HPDE6-E6E7 (cell line): ENCODE measurements around the gene GPR153.

Experiments
- DNase-seq: peaks from one replicate; pipeline ENCODE4 v3.0.0; 2011; ENCODE audit warnings: missing footprints; ENCODE audit errors: extremely low spot score

The GPR153 gene

DNA sequence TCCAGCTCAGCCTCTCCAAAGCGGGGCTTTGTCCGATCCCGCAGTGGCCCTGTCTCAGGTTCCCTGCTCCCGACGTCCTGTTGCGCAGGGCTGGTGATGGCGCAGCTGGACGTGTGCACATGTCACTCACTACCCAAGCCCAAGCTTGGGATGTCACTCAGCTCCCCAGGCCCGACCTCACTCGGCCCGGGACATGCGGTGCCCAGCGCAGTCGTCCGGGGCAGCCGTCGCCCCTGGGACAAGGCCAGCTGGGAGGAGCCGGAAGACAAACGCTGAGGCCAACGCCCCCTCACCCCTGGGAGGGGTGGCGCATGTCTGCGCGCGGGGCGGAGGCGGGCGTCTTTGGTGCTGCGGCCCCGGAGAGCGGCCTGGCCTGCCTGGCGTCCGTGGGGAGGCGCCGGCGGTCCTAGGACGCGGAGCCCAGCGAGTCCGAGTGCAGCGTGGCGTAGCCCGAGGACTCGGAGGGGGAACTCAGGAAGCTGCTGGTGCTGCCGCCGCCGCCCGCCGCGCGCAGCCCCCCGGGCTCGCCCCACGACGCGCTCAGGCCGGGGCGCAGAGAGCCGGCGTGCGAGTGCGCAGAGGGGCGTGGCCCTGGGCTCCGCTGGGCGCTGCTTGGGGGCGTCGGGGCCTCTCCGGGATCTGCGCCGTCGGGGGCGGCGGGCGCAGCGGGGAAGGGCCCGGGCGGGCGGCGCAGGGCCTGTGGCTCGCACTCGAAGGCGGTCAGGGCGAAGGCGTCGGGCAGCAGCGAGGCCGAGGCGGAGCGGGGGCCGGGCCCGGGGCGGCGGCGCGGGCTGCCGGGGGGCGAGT lies 11.8 kb downstream of the GPR153 start:
- DNase-seq: no peak

DNA sequence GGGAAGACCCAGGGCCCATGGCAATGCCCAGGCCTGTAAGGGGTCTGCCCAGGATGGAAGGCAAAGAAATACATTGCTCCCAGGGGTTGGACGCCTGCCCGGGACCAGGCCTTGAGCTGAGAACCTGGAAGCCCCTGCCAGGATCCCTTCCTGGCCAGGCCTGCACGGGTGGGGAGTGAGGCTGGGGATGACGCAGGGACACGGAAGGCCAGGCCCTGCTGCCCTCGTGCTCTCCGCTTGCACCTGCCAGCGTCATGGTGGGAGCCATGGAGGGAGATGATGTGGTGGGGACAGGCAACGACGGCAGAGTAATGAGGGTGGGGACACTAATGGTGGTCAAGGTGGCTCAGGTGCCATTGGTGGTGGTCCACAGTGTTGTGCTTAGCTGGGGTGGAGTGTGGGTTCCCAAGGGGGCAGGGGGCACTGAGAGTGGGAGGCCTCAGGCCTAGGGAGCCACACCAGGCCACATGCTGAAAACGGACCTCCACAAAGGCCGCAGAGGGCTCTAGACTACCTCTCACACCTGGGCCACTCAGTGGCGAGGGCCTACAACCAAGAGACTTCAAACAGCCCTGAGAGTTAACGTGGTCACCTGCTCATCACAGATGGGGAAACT lies 12.6 kb downstream of the GPR153 start:
- no peak for DNase-seq

DNA sequence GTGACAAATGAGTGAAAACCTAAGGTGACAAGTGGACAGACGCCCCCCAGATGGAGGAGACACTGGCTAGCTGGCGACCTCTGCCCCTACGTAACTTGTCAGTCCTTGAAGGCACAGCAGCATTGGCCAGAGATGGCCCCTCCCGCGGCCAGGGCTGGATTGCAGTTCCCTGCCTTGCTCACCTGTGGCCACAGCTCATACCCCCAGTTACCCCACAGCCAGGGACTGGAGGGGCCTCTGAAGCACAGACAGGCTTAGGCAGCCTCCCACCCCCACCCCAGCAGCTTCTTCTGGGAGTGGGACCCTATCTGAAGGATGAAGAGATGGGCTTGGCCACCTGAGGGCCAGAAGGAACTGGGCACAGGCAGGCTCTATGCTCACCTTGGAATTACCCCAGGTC lies 13.2 kb downstream of the GPR153 start:
- DNase-seq: no peak

DNA sequence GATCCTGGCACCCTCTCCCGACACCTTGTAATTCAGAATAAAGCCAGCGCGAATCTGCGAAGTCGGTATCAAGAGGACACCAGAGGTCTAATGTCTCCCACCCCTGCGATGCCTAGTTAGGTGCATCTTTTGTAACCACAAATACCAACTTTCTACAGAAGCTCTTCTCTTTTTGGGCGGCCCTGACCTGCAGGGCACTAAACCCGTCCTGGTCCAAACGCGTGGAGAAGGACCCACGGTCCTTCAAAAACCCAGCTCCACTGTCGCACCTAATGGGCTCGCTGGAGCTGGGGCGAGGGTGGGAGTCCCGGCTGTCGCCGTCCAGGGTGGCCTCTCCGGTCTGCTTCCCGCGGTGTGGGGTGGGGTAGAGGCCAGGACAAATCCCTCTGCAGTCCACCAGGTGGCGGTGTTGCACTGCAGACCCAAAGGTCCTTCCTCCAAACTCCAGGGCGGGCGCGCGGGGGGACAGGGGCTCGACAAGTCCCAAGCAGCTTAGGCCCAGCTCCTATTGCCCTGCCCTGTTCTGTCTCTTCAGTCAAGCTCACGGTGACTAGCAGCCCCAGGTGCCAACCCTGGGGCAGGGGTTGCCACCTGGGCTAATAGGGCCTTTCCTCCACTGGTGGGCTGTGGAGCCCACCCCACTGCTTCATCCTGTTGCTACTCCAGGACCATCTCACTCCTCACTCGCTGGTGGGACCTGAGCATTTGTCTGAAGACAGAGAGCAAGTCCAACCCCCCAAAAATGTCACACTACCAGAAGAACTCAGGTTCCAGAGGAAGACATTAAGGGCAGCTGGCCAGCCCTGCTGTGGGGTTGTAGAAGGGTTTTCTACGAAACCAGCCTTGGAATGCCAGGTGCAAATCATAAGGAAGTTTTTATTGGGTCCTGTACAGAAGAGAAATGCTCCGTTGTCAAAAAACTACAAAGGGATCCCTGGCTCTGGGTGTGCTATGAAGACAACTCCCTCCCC lies 14.1 kb downstream of the GPR153 start:
- DNase-seq: peak; percentile 81

DNA sequence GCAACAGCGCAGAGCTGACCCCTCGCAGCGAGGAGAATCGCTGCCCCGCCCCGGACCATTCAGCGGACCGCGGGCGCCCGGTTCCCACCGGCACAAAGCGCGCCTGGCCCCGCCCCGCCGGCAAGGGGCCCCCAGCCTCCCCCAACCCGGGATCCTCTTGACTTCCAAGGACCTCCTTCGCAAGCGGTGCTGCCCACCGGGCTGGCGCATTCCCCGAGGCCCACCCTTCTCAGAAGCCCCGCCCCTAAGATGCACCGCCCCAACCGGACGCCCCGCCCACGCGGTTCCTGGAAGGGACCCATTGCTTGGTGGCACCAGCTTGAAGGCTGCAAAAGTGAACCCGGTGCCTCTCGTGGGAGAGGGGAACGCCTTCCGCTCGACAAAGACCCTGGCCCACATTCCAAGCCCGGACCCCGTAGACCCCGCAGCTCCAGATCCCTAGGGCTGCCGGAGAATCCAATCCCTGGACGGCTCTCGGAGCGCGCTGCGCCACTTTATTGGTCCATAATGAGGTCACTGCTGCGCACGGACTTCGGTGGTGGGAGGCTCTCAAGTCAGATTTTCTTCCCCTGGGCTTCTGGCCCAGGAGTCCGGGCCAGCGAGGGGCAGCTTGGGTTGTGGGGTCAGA lies 14.9 kb downstream of the GPR153 start:
- no peak for DNase-seq

DNA sequence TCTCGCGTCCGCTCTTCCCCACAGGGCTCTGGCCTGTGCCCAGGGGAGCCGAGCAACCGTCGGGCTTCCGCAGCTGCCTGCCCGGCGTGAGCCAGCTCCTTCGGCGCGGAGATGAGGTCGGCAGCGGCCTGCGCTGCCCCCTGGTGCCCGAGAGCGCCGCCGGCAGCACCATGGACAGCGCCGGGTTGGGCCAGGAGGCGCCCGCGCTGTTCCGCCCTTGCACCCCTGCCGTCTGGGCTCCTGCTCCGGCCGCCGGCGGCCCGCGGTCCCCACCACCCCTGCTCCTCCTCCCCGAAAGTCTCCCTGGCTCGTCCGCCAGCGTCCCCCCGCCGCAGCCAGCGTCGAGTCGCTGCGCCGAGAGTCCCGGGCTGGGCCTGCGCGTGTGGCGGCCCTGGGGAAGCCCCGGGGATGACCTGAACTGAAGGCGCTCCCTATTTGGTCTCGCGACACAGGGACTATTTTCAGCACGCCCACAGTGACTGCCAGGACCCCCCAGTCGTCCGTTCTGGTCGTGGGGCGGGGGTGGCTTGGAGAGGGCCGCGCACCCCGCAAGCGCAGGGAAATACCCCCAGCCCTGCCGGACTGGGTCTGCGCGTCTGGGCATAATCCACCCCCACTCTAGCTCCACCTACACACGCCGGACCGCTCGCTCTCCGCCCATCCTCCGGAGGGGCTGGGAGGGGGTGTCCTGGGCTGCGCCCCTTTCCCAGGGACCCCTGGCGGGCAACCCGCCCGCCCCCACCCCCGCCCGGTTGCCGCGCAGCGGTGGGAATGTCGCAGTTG lies 15.6 kb downstream of the GPR153 start:
- DNase-seq: peak; percentile 80

DNA sequence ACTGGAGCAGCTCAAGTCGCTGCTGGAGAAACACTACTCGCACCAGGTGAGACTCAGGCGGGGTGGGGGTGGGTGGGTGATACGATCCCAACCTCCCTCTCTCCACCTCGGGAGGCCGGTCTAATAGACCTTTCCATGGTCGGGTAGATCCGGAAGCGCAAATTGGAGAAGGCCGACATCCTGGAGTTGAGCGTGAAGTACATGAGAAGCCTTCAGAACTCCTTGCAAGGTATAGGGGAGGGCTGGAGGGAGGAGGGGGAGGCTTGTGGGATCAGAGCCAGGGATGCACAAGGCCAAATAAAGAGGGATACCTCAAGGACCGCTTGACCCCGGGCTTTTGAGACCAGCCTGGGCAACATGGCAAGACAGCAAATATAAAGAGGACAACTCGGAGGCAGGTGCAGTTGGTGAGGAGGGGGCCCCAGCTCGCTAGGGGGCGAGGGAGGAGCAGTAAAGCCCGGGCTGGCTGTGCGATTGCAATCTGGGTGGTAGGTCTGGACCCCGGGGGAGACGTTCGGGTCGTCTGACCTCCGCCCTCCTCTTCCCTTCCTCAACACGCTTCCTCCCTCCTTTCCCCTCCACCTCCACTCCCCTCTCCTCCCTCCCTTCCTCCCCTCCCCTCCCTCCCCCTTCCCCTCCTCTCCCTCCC lies 16.4 kb downstream of the GPR153 start:
- DNase-seq: no peak

DNA sequence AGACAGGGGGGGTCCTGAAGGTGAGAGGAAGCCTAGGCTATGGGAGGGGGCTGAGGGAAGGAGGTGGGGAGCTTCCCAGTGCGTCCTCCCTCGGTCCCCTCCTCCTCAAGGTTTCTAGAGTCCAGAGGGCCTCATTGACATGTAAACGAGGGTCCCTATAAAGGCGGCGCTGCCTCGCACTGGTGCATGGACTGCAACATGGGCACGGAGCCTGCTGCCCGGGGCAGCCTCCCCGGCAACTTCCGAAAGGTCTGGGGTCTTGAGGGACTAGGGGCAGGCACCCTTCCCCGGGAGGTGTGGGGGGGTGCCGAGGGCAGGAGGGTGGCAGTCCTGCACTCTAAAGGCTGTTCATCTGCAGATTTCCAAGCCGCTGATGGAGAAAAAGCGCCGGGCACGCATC lies 16.9 kb downstream of the GPR153 start, which contains the start of gene HES3:
TSS of gene HES3 (plus strand) at position 187 of the 400 bp plus-strand sequence. CDS start at position 374, 187 bp downstream.
- DNase-seq: no peak

DNA sequence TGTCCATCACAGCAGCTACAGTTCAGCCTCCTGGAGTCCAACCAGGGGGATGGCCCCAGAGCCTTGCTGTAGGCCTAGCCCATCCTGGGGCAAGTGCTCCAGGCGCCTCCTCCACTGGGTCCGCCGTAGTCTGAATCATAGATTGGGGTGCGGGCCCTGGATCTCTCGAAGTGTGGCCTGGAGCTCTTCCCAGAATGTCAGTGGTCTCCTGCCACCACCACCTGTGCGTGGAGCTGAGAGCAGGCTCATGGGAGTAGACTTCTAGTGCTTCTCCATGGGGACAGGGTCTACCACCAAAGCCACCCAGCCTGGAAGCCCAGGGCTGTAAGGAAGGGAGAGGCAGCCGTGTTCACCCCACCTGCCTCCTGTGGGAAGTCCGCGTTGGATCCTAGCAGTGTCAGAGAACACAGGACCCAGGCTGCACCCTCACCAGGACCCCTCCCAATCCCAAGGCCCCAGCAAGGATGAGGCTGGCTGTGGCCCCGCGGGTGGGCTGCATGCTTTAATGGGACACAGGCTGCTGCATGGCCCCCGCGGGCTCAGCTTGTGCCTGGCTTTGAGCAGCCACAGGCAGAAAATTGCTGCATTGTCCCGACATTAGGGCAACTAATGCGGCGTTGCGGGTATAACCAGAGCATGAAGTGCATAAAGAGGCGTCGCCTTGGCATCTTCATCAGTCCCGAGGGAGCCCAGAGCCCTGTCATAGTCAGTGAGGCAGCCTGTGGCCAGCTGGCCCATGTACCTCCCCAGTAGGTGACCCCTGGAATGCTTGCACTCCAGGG lies 17.7 kb downstream of the GPR153 start:
- DNase-seq: no peak

DNA sequence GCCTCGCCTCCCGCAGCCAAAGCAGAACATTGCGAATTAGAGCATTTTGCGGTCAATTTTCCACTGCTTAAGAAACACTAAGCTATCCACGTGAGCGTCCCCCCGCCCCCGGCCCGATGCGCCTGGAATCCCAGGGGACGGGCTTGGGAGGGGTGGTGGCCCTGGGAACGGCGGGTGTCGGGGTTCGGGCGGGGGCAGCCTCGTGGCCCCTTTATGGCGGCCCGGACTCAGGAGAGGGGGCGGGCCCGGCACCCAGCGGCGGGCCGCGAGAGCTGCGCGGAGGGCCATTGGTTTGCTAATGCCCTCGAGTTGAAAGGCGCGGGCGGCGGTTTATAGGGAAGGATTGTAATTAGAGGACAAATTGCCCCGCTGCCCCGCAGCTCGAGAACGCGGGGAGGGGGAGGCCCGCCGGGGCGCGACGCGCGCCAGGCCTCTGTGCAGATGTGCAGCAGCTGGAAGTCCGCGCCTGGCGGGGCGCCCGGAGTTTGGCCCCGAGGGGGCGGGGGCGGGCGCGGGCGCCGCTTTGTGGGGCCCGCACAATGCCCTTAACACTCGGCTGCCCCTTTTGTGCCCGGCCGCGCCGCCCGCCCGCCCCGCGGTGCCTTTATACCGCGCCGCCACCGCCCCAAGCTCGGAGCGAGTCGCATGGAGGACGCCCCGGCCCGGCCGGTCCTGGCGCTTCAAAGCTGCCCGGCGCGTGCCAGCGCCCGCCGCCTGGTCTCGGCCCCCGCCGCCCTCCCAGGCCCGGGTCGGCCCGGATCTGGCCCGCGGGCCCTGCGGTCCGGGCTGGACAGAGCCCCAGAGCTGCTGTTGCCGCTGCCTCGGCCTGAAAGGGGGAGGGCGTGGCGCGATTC lies 18.8 kb downstream of the GPR153 start:
- DNase-seq: no peak

DNA sequence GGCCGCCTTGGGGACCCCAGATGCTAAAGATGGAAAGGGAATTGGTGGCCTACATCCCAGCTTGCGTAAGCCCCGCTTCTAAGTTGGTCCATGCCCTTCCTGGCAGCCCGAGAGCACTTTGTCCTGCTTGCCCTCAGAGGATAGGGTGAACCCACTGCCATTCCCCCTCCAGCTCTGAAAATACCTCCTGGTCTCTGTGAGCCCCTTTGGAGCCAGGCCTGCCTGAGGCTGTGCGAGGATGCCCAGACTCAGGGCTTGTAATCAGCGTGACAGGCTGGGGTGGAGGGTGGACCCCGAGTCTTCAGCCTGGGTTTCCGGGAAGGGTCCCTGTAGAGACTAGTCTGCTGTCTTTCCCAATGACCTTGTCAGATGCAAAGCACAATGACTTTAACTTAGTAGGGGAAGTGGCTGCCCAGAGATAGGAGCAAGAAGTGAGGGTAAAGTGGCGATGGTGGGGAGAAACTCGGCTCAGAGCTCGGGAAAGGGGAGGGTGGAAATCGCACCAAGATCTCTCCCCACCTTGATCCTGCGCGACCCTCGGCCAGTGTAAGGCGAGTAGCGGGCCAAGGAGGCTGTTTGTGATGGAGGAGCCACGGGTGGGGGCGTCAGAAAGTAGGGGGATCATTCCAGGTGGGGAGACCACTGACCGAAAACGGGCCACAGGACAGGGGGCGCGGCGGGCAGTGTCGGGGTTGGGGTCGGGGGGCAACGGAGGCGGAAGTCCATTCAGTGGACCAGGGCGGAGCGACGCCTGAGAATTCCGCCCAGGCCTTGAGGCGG lies 19.6 kb downstream of the GPR153 start:
- DNase-seq: no peak

DNA sequence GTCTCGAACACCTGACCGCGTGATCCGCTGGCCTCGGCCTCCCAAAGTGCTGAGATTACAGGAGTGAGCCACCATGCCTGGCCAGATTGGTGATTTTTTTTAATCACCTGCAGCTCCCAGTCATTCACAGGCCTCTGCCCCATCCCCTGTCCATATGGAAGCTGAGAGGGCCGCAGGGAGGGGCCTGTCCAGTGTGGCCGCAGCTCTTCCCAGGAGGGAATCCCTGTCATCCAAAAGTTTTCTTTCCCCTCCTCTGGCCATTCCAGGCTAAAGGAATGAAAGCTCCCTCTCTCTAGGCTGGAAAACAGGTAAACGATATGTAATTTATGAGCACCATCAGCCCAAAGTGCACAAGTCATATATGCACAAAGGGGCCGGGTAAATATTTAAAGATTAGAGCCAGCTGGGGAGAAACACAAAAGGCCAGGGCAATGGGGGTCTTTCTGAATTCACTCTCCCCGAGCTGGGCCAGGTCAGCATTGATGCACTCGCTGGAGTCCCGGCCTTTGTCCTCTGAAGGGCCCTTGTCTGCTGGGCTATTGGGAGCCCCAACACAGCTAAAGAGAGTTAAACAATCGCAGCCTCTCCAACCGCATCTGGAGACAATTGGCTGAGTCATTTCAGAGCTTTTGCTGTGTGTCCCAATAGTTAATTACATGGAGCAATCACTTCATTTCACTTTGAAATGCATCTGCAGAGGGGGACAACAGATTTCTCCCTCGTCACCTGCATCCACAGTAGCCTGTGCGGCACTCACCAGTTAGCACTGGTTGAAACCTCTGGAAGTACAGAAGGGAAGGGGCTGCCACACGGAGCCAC lies 20.7 kb downstream of the GPR153 start:
- no peak for DNase-seq

DNA sequence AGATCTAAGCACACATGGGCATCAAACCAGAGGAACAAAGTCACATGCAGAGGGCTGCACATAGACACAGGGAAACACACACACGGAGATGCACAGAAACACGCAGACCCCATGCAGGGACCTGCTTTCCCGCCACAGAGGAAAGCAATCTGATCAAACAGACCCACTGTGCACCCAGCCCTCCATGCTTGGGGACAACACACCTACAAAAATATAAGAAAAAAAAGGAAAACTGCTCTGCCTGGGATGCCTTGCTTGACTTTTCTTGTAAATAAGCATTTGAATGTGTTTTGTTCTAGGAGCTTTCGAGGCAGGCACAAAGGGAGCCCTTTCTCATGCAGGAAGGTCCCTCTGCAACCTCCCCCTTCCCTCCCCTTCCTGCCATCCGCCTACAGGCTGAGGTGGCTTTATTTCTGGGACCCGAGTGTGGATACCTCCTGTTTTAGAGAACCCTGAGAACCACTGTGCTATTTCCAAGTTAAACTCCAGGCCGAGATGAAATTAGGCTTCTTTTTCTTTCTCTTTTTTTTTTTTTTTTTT lies 21.6 kb downstream of the GPR153 start:
- DNase-seq: no peak

DNA sequence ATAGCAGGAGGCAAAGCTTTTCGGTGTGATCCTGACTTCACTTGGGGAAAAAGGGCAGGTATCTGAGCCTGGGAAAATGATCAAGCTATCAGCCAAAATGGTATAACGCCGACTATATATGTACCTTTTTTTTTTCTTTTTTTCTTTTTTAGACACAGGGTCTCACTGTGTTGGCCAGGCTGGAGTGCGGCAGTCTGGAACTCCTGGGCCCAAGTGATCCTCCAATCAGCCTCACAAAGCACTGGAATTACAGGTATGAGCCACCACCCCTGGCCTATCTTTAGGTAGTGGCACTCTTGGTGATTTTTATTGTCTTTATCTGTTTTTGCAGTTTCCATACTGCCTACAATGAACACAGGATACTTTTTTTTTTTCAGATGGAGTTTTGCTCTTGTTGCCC lies 23.8 kb downstream of the GPR153 start:
- DNase-seq: no peak

DNA sequence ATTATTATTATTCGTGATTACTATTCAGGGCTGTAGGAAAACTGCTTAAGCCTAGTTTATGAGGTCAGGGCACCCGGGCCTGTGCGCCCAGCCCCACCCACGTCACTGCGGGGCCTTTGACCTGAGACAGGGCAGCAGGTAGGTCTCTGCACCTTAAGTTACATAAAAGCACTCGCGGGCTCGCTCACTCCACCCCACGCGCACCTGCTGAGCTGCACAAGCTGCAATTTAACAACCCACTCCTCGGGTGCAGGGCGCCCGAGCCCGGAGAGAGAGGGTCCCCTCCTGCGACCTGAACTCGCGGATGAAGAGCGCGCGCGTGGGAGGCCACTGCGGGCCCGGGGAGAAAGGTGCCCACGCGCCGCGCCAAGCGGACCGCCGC lies 25.6 kb downstream of the GPR153 start:
- no peak for DNase-seq

DNA sequence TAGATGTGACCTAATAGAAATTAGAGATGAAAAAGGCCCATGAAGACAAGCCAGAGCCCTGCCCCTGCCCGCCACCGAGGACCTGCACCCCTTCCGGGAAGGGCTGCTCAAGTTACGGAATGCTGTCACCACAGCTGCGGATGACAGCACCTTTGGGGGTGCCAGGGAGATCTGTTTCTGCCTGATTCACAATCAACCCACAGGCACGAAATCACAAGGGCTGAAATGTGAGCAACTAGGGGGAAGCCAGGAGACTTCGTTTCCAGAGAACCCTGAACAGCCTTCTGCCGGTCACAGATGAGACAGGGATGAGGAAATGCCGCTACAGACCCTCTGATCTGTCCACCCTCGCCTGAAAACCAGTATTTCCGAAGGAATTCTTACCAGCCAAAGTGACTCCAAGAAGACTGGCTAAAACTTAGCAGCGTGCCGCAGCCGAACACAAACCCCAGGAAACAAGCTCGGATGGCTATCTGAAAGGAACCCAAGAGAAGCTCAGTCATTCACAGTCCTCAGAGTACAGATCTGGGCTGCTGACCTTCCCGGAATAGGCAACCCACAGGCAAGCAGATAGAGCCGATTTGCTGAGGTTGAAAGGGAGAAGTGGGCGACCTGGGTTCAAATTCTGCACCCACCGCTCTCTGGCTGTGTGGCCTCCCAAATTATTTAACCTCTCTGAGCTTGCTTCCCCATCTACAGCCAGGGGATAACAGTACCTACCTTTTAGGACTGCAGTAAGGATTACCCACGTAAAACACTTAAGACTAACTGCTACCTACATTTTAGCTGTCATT lies 26.2 kb downstream of the GPR153 start:
- DNase-seq: no peak
